Measurements from ENCODE around the gene SLC9A9.

GRCh38 chr3:143847787-143848631, at the start of gene SLC9A9:
- no peak for TF ChIP-seq EP300 (IDR thresholded peaks at IDR 0.05; ENCODE audit: low read depth)
- TF ChIP-seq CTCF (IDR thresholded peaks at IDR 0.05): no peak

All from transverse colon (tissue), 3 donors.